HepG2 (cell line): Measurements from ENCODE around the gene ABHD15. TPM values are rescaled to one million over a fixed set of nuclear protein-coding genes. Genes with fewer than 3 reads are reported as not detected.

Experiments
- ADNP ChIP-seq: sonication (generic); formaldehyde crosslinking; IDR thresholded peaks from 2 replicates; pipeline ENCODE4 v1.4.0; 2020; ENCODE audit warnings: missing genetic modification reagents
- CENPT ChIP-seq: sonication (generic); formaldehyde crosslinking; IDR thresholded peaks from 2 replicates; pipeline ENCODE4 v1.8.0; 2022; ENCODE audit warnings: low read depth, mild to moderate bottlenecking, moderate library complexity, missing genetic modification reagents
- FOXA3 ChIP-seq: IDR thresholded peaks from 2 replicates; pipeline ENCODE4 v1.6.1; 2016; ENCODE audit warnings: missing genetic modification reagents, missing compliant biosample characterization
- FOXO1 ChIP-seq: sonication (generic); formaldehyde crosslinking; IDR thresholded peaks from 2 replicates; pipeline ENCODE4 v1.4.0; 2020; ENCODE audit warnings: missing genetic modification reagents
- HNRNPUL1 ChIP-seq: fragments of 200-400 bp; formaldehyde crosslinking; IDR thresholded peaks from 2 replicates; pipeline ENCODE4 v1.6.1; 2017; ENCODE audit warnings: low read depth, mild to moderate bottlenecking, low read length, moderate library complexity
- NCOA1 ChIP-seq: sonication (generic); formaldehyde crosslinking; IDR thresholded peaks from 2 replicates; pipeline ENCODE4 v1.9.0; 2021; ENCODE audit warnings: missing genetic modification reagents
- NFE2L2 ChIP-seq: fragments of 150-350 bp; IDR thresholded peaks from 2 replicates; pipeline ENCODE4 v1.6.1; 2014; ENCODE audit warnings: low read length
- NFKB2 ChIP-seq: sonication (generic); formaldehyde crosslinking; IDR thresholded peaks from 2 replicates; pipeline ENCODE4 v1.4.0; 2020; ENCODE audit warnings: missing genetic modification reagents, borderline replicate concordance
- PRPF4 ChIP-seq: fragments of 200-400 bp; formaldehyde crosslinking; IDR thresholded peaks from 2 replicates; pipeline ENCODE4 v1.6.1; 2016; ENCODE audit warnings: low read length, low read depth; ENCODE audit not compliant: poor library complexity, severe bottlenecking
- RFX1 ChIP-seq: fragments of 450-650 bp; IDR thresholded peaks from 2 replicates; pipeline ENCODE4 v1.6.1; 2017
- SP5 ChIP-seq: IDR thresholded peaks from 2 replicates; pipeline ENCODE4 v1.6.1; 2016; ENCODE audit warnings: low read depth, borderline replicate concordance
- TEAD3 ChIP-seq: optimal IDR thresholded peaks from 2 replicates; pipeline ENCODE3; 2016; ENCODE audit warnings: borderline replicate concordance
- TOE1 ChIP-seq: sonication (generic); formaldehyde crosslinking; IDR thresholded peaks from 2 replicates; pipeline ENCODE4 v1.4.0; 2020; ENCODE audit warnings: mild to moderate bottlenecking, missing genetic modification reagents
- ZFP37 ChIP-seq: sonication (generic); formaldehyde crosslinking; IDR thresholded peaks from 2 replicates; pipeline ENCODE4 v1.4.0; 2020; ENCODE audit warnings: missing genetic modification reagents, borderline replicate concordance
- ZKSCAN1 ChIP-seq: fragments of 150-350 bp; IDR thresholded peaks from 2 replicates; pipeline ENCODE4 v1.6.1; 2014; ENCODE audit warnings: low read length
- ZNF124 ChIP-seq: sonication (generic); formaldehyde crosslinking; IDR thresholded peaks from 2 replicates; pipeline ENCODE4 v1.4.0; 2020; ENCODE audit warnings: missing genetic modification reagents
- ZNF225 ChIP-seq: sonication (generic); formaldehyde crosslinking; IDR thresholded peaks from 2 replicates; pipeline ENCODE4 v1.4.0; 2020; ENCODE audit warnings: mild to moderate bottlenecking, missing genetic modification reagents
- ZNF614 ChIP-seq: IDR thresholded peaks from 2 replicates; pipeline ENCODE4 v1.6.1; 2018; ENCODE audit warnings: missing biosample characterization, missing genetic modification reagents, inconsistent platforms, borderline replicate concordance
- ZNF773 ChIP-seq: sonication (generic); formaldehyde crosslinking; IDR thresholded peaks from 2 replicates; pipeline ENCODE4 v1.4.0; 2020; ENCODE audit warnings: missing genetic modification reagents, borderline replicate concordance
- polyA plus RNA-seq, 8 experiments: library from polyadenylated mRNA; depleted of rRNA in 3 of 8; stranded (reverse) in 7 of 8; unstranded in 1 of 8; fragments of >200 nt; fragmentation: Illumina TruSeq in 4 of 8; extraction: Trizol in 4 of 8; gene quantifications; 2 replicates each; pipeline versions ENCODE4 v1.2.1 to v1.2.3, GENCODE V29; 2011 to 2016; ENCODE audit warnings: low read depth in 4 of 8, missing spikeins in 1 of 8, mixed read lengths in 1 of 8; ENCODE audit not compliant: insufficient read depth in 1 of 8
- total RNA-seq, 5 experiments: library from RNA; depleted of rRNA; stranded (reverse); fragments of >200 nt; fragmentation: Illumina TruSeq; extraction: Trizol; gene quantifications; 2 replicates each; pipeline ENCODE4 v1.2.3, GENCODE V29; 2016; ENCODE audit warnings: low read depth in 1 of 5
- TF ChIP-seq, protein P1 (sequence below), 2 experiments: fragments of 450-650 bp in 1 of 2; sonication (generic) in 1 of 2; formaldehyde crosslinking in 1 of 2; IDR thresholded peaks; 2 replicates each; pipeline versions ENCODE4 v1.6.1 to v1.8.0; 2016 to 2022; ENCODE audit warnings: antibody characterized with exemption in 1 of 2, mild to moderate bottlenecking in 1 of 2, missing genetic modification reagents in 1 of 2
- TF ChIP-seq, protein P2 (sequence below): sonication (generic); formaldehyde crosslinking; IDR thresholded peaks from 2 replicates; pipeline ENCODE4 v1.8.1; 2023; ENCODE audit warnings: mild to moderate bottlenecking, missing genetic modification reagents, borderline replicate concordance

Gene ABHD15
- total and polyA plus RNA-seq, 2 of the 13 experiments (the other 11 are each of a cell fraction or from before 2014, with no cell fraction given): 2.4 to 7.7 TPM

GRCh38 chr17:29555840-29556239, 11.0 kb downstream of the ABHD15 start (continued):
- TF ChIP-seq, protein P1, sequence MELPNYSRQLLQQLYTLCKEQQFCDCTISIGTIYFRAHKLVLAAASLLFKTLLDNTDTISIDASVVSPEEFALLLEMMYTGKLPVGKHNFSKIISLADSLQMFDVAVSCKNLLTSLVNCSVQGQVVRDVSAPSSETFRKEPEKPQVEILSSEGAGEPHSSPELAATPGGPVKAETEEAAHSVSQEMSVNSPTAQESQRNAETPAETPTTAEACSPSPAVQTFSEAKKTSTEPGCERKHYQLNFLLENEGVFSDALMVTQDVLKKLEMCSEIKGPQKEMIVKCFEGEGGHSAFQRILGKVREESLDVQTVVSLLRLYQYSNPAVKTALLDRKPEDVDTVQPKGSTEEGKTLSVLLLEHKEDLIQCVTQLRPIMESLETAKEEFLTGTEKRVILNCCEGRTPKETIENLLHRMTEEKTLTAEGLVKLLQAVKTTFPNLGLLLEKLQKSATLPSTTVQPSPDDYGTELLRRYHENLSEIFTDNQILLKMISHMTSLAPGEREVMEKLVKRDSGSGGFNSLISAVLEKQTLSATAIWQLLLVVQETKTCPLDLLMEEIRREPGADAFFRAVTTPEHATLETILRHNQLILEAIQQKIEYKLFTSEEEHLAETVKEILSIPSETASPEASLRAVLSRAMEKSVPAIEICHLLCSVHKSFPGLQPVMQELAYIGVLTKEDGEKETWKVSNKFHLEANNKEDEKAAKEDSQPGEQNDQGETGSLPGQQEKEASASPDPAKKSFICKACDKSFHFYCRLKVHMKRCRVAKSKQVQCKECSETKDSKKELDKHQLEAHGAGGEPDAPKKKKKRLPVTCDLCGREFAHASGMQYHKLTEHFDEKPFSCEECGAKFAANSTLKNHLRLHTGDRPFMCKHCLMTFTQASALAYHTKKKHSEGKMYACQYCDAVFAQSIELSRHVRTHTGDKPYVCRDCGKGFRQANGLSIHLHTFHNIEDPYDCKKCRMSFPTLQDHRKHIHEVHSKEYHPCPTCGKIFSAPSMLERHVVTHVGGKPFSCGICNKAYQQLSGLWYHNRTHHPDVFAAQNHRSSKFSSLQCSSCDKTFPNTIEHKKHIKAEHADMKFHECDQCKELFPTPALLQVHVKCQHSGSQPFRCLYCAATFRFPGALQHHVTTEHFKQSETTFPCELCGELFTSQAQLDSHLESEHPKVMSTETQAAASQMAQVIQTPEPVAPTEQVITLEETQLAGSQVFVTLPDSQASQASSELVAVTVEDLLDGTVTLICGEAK (IDR thresholded peaks at IDR 0.05): no peak
- TF ChIP-seq, protein P1 (CRISPR knock-in tag; IDR thresholded peaks at IDR 0.05): no peak
- TF ChIP-seq ZNF225 (no peak), ZNF614 (CRISPR knock-in tag) (peak; percentile 84), NFKB2 (no peak), SP5 (no peak), CENPT (CRISPR knock-in tag) (no peak), ZKSCAN1 (no peak), ADNP (CRISPR knock-in tag) (no peak), NCOA1 (CRISPR knock-in tag) (no peak), RFX1 (no peak), ZNF773 (CRISPR knock-in tag) (no peak), HNRNPUL1 (peak; percentile 89), ZFP37 (CRISPR knock-in tag) (no peak), ZNF124 (CRISPR knock-in tag) (no peak), FOXO1 (CRISPR knock-in tag) (no peak), PRPF4 (no peak), TEAD3 (peak; percentile 82), TOE1 (CRISPR knock-in tag) (no peak), NFE2L2 (no peak), FOXA3 (CRISPR knock-in tag) (peak; percentile 74)
- TF ChIP-seq, protein P2, sequence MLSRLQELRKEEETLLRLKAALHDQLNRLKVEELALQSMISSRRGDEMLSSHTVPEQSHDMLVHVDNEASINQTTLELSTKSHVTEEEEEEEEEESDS (CRISPR knock-in tag): no peak
